ENCODE measurements around the gene MFAP2. TPM values are rescaled to one million over a fixed set of nuclear protein-coding genes. Genes with fewer than 3 reads are reported as not detected.
"Not testable (repeated sequence)": the region's sequence is repeated elsewhere in the genome, so short reads cannot be mapped to it uniquely, and the experiment has no call there.

Gene MFAP2
- total and polyA plus RNA-seq, 2 donors from 2014 or later: 7.2 to 8.2 TPM

- intact Hi-C loops (cut with DNase I): no loop called here
- H3K4me3 ChIP-seq (ENCODE audit: low read length in 3 of 3): no peak overlapping the region
- FAIRE-seq: no peak
- H3K27me3 ChIP-seq (ENCODE audit: control insufficient read depth, insufficient read depth, low read length): no peaks in the 10 kb centered on the region
- H3K9me3 ChIP-seq (ENCODE audit: control insufficient read depth in 2 of 3, insufficient read depth in 1 of 3, low read length in 3 of 3): no peaks in the 10 kb centered on the region
- peaks cover 0 to 4% (median 0%) of the 10 kb centered on the region in 3 donors for H3K36me3 ChIP-seq (ENCODE audit: control insufficient read depth in 2 of 3, insufficient read depth in 3 of 3, low read length in 3 of 3)
- H3K27ac ChIP-seq (ENCODE audit: low read depth in 2 of 2, low read length in 2 of 2): no peak overlapping the region
- no peak overlapping the region for H3K9ac ChIP-seq (ENCODE audit: low read length in 3 of 3)
- H3K4me1 ChIP-seq (ENCODE audit: control insufficient read depth in 2 of 3, insufficient read depth in 2 of 3, low read depth in 1 of 3, low read length in 3 of 3): no peaks in the 10 kb centered on the region
- TF ChIP-seq CTCF (IDR thresholded peaks at IDR 0.05; ENCODE audit: borderline replicate concordance, extremely low read depth, insufficient read depth): no peak
- no peak for DNase-seq
Observed at GRCh38 chr1:16954579-16954978, 25.8 kb downstream of the MFAP2 start.

GRCh38 chr1:16952376-16952775 lies 28.0 kb downstream of the MFAP2 start:
- H3K27ac ChIP-seq (ENCODE audit: low read depth in 2 of 2, low read length in 2 of 2); H3K4me3 ChIP-seq (ENCODE audit: low read length in 3 of 3); H3K9me3 ChIP-seq (ENCODE audit: control insufficient read depth in 2 of 3, insufficient read depth in 1 of 3, low read length in 3 of 3); FAIRE-seq; H3K36me3 ChIP-seq (ENCODE audit: control insufficient read depth in 2 of 3, insufficient read depth in 3 of 3, low read length in 3 of 3); H3K27me3 ChIP-seq (ENCODE audit: control insufficient read depth, insufficient read depth, low read length); DNase-seq; H3K9ac ChIP-seq (ENCODE audit: low read length in 3 of 3); H3K4me1 ChIP-seq (ENCODE audit: control insufficient read depth in 2 of 3, insufficient read depth in 2 of 3, low read depth in 1 of 3, low read length in 3 of 3); intact Hi-C loops (cut with DNase I): not testable (repeated sequence)

GRCh38 chr1:16949026-16949425 lies 31.4 kb downstream of the MFAP2 start:
- H3K9me3 ChIP-seq (ENCODE audit: control insufficient read depth in 2 of 3, insufficient read depth in 1 of 3, low read length in 3 of 3); H3K4me1 ChIP-seq (ENCODE audit: control insufficient read depth in 2 of 3, insufficient read depth in 2 of 3, low read depth in 1 of 3, low read length in 3 of 3); DNase-seq; H3K9ac ChIP-seq (ENCODE audit: low read length in 3 of 3); FAIRE-seq; H3K27me3 ChIP-seq (ENCODE audit: control insufficient read depth, insufficient read depth, low read length); intact Hi-C loops (cut with DNase I); H3K27ac ChIP-seq (ENCODE audit: low read depth in 2 of 2, low read length in 2 of 2); H3K4me3 ChIP-seq (ENCODE audit: low read length in 3 of 3); H3K36me3 ChIP-seq (ENCODE audit: control insufficient read depth in 2 of 3, insufficient read depth in 3 of 3, low read length in 3 of 3): not testable (repeated sequence)

GRCh38 chr1:16948282-16948891 lies 32.0 kb downstream of the MFAP2 start:
- H3K4me3 ChIP-seq (ENCODE audit: low read length in 3 of 3); H3K9ac ChIP-seq (ENCODE audit: low read length in 3 of 3); H3K9me3 ChIP-seq (ENCODE audit: control insufficient read depth in 2 of 3, insufficient read depth in 1 of 3, low read length in 3 of 3); H3K36me3 ChIP-seq (ENCODE audit: control insufficient read depth in 2 of 3, insufficient read depth in 3 of 3, low read length in 3 of 3); H3K4me1 ChIP-seq (ENCODE audit: control insufficient read depth in 2 of 3, insufficient read depth in 2 of 3, low read depth in 1 of 3, low read length in 3 of 3); FAIRE-seq; H3K27me3 ChIP-seq (ENCODE audit: control insufficient read depth, insufficient read depth, low read length); intact Hi-C loops (cut with DNase I): not testable (repeated sequence)
- peak overlapping the region in 1 of 2 donors; percentile 36 for H3K27ac ChIP-seq (ENCODE audit: low read depth in 2 of 2, low read length in 2 of 2)
- DNase-seq: peak; percentile 48 to 94 (median 77)

GRCh38 chr1:16946646-16947045 lies 33.8 kb downstream of the MFAP2 start:
- DNase-seq (peak in 1 of 5 donors; percentile 79), FAIRE-seq (no peak)
- intact Hi-C loops (cut with DNase I): no loop called here
- Histone ChIP-seq H3K9ac (ENCODE audit: low read length in 3 of 3) (no peak overlapping the region), H3K36me3 (ENCODE audit: control insufficient read depth in 2 of 3, insufficient read depth in 3 of 3, low read length in 3 of 3) (peaks cover 0 to 7% (median 0%) of the 10 kb centered on the region in 3 donors), H3K4me1 (ENCODE audit: control insufficient read depth in 2 of 3, insufficient read depth in 2 of 3, low read depth in 1 of 3, low read length in 3 of 3) (no peaks in the 10 kb centered on the region), H3K27ac (ENCODE audit: low read depth in 2 of 2, low read length in 2 of 2) (no peak overlapping the region), H3K9me3 (ENCODE audit: control insufficient read depth in 2 of 3, insufficient read depth in 1 of 3, low read length in 3 of 3) (no peaks in the 10 kb centered on the region), H3K27me3 (ENCODE audit: control insufficient read depth, insufficient read depth, low read length) (no peaks in the 10 kb centered on the region), H3K4me3 (ENCODE audit: low read length in 3 of 3) (no peak overlapping the region)
- TF ChIP-seq CTCF (IDR thresholded peaks at IDR 0.05; ENCODE audit: borderline replicate concordance, extremely low read depth, insufficient read depth): no peak

- H3K4me3 ChIP-seq (ENCODE audit: low read length in 3 of 3); H3K27me3 ChIP-seq (ENCODE audit: control insufficient read depth, insufficient read depth, low read length); H3K27ac ChIP-seq (ENCODE audit: low read depth in 2 of 2, low read length in 2 of 2); intact Hi-C loops (cut with DNase I); FAIRE-seq; H3K36me3 ChIP-seq (ENCODE audit: control insufficient read depth in 2 of 3, insufficient read depth in 3 of 3, low read length in 3 of 3); H3K4me1 ChIP-seq (ENCODE audit: control insufficient read depth in 2 of 3, insufficient read depth in 2 of 3, low read depth in 1 of 3, low read length in 3 of 3); H3K9ac ChIP-seq (ENCODE audit: low read length in 3 of 3); H3K9me3 ChIP-seq (ENCODE audit: control insufficient read depth in 2 of 3, insufficient read depth in 1 of 3, low read length in 3 of 3): not testable (repeated sequence)
- peak in 1 of 5 donors; percentile 77 for DNase-seq
Observed at GRCh38 chr1:16946185-16946584, 34.2 kb downstream of the MFAP2 start.

- H3K4me1 ChIP-seq (ENCODE audit: control insufficient read depth in 2 of 3, insufficient read depth in 2 of 3, low read depth in 1 of 3, low read length in 3 of 3); H3K9ac ChIP-seq (ENCODE audit: low read length in 3 of 3); DNase-seq; H3K36me3 ChIP-seq (ENCODE audit: control insufficient read depth in 2 of 3, insufficient read depth in 3 of 3, low read length in 3 of 3); FAIRE-seq; H3K27me3 ChIP-seq (ENCODE audit: control insufficient read depth, insufficient read depth, low read length); intact Hi-C loops (cut with DNase I); H3K4me3 ChIP-seq (ENCODE audit: low read length in 3 of 3); H3K9me3 ChIP-seq (ENCODE audit: control insufficient read depth in 2 of 3, insufficient read depth in 1 of 3, low read length in 3 of 3); H3K27ac ChIP-seq (ENCODE audit: low read depth in 2 of 2, low read length in 2 of 2): not testable (repeated sequence)
Observed at GRCh38 chr1:16945512-16945911, 34.9 kb downstream of the MFAP2 start.

Measured in kidney (tissue), 14 donors.